HL-60 (cell line): Measurements from ENCODE around the gene CPT1C.

Source experiments
- DNase-seq, 2 experiments: peaks; one replicate each; pipeline ENCODE4 v3.0.0-alpha.2; 2010 to 2020; ENCODE audit warnings: low read depth in 1 of 2, low spot score in 1 of 2
- H3K27ac ChIP-seq: fragments of 250-450 bp; sonication (Bioruptor Pico); replicated peaks from 2 replicates; pipeline ENCODE4 v1.5.1; 2020; ENCODE audit warnings: mild to moderate bottlenecking, moderate library complexity
- H3K27me3 ChIP-seq: fragments of 250-450 bp; sonication (Bioruptor Pico); 2 replicates; pipeline ENCODE4 v1.5.1; 2021; ENCODE audit warnings: mild to moderate bottlenecking, moderate library complexity; ENCODE audit not compliant: insufficient read depth, poor library complexity, severe bottlenecking
- H3K4me3 ChIP-seq: replicated peaks from 2 replicates; pipeline ENCODE4 v1.5.1; 2011; ENCODE audit warnings: mild to moderate bottlenecking, control low read depth, low read length; ENCODE audit not compliant: insufficient read depth
- GABPA ChIP-seq: IDR thresholded peaks from 2 replicates; pipeline ENCODE4 v1.6.1; 2012; ENCODE audit warnings: low read depth
- POLR2AphosphoS5 ChIP-seq: IDR thresholded peaks from 2 replicates; pipeline ENCODE4 v1.6.1; 2012; ENCODE audit warnings: low read depth
- SPI1 ChIP-seq: IDR thresholded peaks from 2 replicates; pipeline ENCODE4 v1.6.1; 2012; ENCODE audit warnings: low read depth, mild to moderate bottlenecking, borderline replicate concordance
- TF ChIP-seq, protein P1 (sequence below): IDR thresholded peaks from 2 replicates; pipeline ENCODE4 v1.6.1; 2012; ENCODE audit warnings: low read depth; ENCODE audit not compliant: insufficient replicate concordance
- TF ChIP-seq, protein P2 (sequence below): IDR thresholded peaks from one replicate; pipeline ENCODE4 v1.5.1; 2011; ENCODE audit warnings: low read length, control low read depth, inconsistent platforms; ENCODE audit not compliant: insufficient read depth

CPT1C gene

DNA sequence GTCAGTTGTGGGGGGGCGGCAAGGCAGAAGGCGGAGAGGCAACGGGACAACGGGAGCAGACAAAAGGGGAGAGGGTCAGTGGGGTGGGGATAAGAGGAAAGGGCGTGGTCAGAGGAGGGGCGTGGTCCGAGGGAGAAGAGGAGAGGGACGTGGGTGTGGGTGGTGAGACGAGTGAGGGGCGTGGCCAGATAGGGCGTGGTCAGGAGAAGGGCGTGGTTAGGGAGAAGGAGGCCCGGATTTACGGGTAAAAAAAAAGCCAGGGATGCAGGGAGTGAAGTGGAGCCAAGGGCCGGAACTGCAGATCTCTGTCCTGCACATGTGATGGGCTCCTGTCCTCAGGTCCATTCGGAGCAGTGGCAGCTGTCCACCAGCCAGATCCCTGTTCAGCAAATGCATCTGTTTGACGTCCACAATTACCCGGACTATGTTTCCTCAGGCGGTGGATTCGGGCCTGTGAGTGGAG is 21.5 kb downstream of the CPT1C start:
- DNase-seq, result no peak
- Histone ChIP-seq H3K27me3 (no peaks in the 10 kb centered on the region), H3K27ac (no peak overlapping the region), H3K4me3 (no peak overlapping the region)
- TF ChIP-seq, protein P1, sequence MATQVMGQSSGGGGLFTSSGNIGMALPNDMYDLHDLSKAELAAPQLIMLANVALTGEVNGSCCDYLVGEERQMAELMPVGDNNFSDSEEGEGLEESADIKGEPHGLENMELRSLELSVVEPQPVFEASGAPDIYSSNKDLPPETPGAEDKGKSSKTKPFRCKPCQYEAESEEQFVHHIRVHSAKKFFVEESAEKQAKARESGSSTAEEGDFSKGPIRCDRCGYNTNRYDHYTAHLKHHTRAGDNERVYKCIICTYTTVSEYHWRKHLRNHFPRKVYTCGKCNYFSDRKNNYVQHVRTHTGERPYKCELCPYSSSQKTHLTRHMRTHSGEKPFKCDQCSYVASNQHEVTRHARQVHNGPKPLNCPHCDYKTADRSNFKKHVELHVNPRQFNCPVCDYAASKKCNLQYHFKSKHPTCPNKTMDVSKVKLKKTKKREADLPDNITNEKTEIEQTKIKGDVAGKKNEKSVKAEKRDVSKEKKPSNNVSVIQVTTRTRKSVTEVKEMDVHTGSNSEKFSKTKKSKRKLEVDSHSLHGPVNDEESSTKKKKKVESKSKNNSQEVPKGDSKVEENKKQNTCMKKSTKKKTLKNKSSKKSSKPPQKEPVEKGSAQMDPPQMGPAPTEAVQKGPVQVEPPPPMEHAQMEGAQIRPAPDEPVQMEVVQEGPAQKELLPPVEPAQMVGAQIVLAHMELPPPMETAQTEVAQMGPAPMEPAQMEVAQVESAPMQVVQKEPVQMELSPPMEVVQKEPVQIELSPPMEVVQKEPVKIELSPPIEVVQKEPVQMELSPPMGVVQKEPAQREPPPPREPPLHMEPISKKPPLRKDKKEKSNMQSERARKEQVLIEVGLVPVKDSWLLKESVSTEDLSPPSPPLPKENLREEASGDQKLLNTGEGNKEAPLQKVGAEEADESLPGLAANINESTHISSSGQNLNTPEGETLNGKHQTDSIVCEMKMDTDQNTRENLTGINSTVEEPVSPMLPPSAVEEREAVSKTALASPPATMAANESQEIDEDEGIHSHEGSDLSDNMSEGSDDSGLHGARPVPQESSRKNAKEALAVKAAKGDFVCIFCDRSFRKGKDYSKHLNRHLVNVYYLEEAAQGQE, result no peak
- TF ChIP-seq SPI1, result no peak
- TF ChIP-seq, protein P2, sequence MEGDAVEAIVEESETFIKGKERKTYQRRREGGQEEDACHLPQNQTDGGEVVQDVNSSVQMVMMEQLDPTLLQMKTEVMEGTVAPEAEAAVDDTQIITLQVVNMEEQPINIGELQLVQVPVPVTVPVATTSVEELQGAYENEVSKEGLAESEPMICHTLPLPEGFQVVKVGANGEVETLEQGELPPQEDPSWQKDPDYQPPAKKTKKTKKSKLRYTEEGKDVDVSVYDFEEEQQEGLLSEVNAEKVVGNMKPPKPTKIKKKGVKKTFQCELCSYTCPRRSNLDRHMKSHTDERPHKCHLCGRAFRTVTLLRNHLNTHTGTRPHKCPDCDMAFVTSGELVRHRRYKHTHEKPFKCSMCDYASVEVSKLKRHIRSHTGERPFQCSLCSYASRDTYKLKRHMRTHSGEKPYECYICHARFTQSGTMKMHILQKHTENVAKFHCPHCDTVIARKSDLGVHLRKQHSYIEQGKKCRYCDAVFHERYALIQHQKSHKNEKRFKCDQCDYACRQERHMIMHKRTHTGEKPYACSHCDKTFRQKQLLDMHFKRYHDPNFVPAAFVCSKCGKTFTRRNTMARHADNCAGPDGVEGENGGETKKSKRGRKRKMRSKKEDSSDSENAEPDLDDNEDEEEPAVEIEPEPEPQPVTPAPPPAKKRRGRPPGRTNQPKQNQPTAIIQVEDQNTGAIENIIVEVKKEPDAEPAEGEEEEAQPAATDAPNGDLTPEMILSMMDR, result no peak
- TF ChIP-seq POLR2AphosphoS5, result no peak
- no peak for TF ChIP-seq GABPA

DNA sequence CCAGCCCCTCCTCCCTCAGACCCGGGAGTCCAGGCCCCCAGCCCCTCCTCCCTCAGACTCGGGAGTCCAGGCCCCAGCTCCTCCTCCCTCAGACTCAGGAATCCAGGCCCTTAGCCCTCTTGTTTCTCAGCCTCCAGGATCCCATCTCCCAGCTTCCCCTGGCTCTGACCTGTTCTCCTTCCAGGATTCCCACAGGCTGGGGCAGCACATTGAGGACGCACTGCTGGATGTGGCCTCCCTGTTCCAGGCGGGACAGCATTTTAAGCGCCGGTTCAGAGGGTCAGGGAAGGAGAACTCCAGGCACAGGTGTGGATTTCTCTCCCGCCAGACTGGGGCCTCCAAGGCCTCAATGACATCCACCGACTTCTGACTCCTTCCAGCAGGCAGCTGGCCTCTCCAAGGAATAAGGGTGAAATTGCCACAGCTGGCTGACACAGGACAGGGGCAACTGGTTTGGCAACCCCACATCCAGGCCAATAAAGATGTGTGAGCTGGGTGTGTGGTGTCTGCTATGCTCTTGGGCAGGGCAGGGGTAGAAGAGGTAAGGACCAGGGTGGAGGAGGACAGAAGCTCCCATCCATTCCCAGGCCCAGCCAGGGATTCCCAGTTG is 22.4 kb downstream of the CPT1C start:
- no peaks in the 10 kb centered on the region for H3K27me3 ChIP-seq
- no peak for DNase-seq
- TF ChIP-seq, protein P1, result no peak
- TF ChIP-seq POLR2AphosphoS5, result no peak
- TF ChIP-seq SPI1, result no peak
- TF ChIP-seq GABPA, result no peak
- TF ChIP-seq, protein P2, result no peak
- no peak overlapping the region for H3K4me3 ChIP-seq
- H3K27ac ChIP-seq, result no peak overlapping the region

DNA sequence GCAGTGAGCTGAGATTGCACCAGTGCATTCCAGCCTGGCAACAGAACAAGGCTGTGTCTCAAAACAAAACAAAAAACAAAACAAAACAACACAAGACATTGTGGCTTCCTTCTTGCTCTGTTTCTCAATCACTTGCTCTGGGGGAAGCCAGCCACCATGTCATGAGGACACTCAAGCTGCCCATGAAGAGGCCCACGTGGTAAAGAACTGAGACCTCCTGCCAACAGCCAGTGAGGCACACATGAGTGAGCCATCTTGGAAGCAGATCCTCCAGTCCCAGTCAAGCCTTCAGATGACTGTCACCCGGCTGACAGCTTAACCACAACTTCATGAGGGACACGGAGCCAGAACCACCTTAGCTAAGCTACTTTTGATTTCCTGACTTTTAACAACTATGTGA is 25.2 kb downstream of the CPT1C start:
- H3K4me3 ChIP-seq, result no peak overlapping the region
- no peaks in the 10 kb centered on the region for H3K27me3 ChIP-seq
- no peak for TF ChIP-seq SPI1
- TF ChIP-seq GABPA, result no peak
- TF ChIP-seq, protein P1, result no peak
- TF ChIP-seq POLR2AphosphoS5, result no peak
- TF ChIP-seq, protein P2, result no peak
- 0 out of 2 replicates have a peak overlapping the region, but pooled peaks have one; percentile 26 for H3K27ac ChIP-seq
- DNase-seq, result peak; percentile 13 to 28
